Neural cell (in vitro differentiated cells): Measurements from ENCODE around the gene GOLGA2. TPM values are rescaled to one million over a fixed set of nuclear protein-coding genes. Genes with fewer than 3 reads are reported as not detected.

Source experiments
- H2AFZ ChIP-seq: fragments of 200-600, 300-800 bp; sonication (generic), shearing (Covaris generic); 2 replicates; pipeline ENCODE4 v1.6.0; 2014; ENCODE audit warnings: low read depth, mild to moderate bottlenecking, antibody characterized with exemption, low read length, moderate library complexity
- H3F3A ChIP-seq: fragments of 200-600 bp; shearing (Covaris generic); 2 replicates; pipeline ENCODE4 v1.6.1; 2016; ENCODE audit warnings: mild to moderate bottlenecking, moderate library complexity, mixed read lengths, antibody characterized with exemption, low read length; ENCODE audit not compliant: insufficient read depth, poor library complexity, severe bottlenecking
- H3K27ac ChIP-seq: fragments of 200-600, 300-800 bp; sonication (generic), shearing (Covaris generic); 2 replicates; pipeline ENCODE4 v1.5.1; 2014; ENCODE audit warnings: mild to moderate bottlenecking, low read length, moderate library complexity
- H3K27me3 ChIP-seq: fragments of 300-800, 200-600 bp; sonication (generic), shearing (Covaris generic); 2 replicates; pipeline ENCODE4 v1.6.0; 2014; ENCODE audit warnings: mild to moderate bottlenecking, low read depth, low read length, moderate library complexity; ENCODE audit not compliant: insufficient read depth
- H3K36me3 ChIP-seq: fragments of 300-800, 200-600 bp; sonication (generic), shearing (Covaris generic); 2 replicates; pipeline ENCODE4 v1.5.1; 2014; ENCODE audit warnings: mild to moderate bottlenecking, antibody characterized with exemption, low read length, moderate library complexity; ENCODE audit not compliant: insufficient read depth
- H3K4me2 ChIP-seq: fragments of 300-800, 200-600 bp; sonication (generic), shearing (Covaris generic); 2 replicates; pipeline ENCODE4 v1.6.0; 2014; ENCODE audit warnings: mild to moderate bottlenecking, low read length
- H3K4me3 ChIP-seq: fragments of 300-800, 200-600 bp; sonication (generic), shearing (Covaris generic); 2 replicates; pipeline ENCODE4 v1.5.1; 2014; ENCODE audit warnings: mild to moderate bottlenecking, low read length, moderate library complexity
- H3K79me2 ChIP-seq: fragments of 200-600 bp; shearing (Covaris generic); replicated peaks from 2 replicates; pipeline ENCODE4 v1.6.0; 2014; ENCODE audit warnings: mild to moderate bottlenecking, low read length, moderate library complexity; ENCODE audit not compliant: insufficient read depth
- H3K9ac ChIP-seq: fragments of 300-800, 200-600 bp; sonication (generic), shearing (Covaris generic); 2 replicates; pipeline ENCODE4 v1.6.1; 2016; ENCODE audit warnings: mild to moderate bottlenecking, low read length, mixed read lengths
- H3K9me2 ChIP-seq: fragments of 200-600 bp; shearing (Covaris generic); 2 replicates; pipeline ENCODE4 v1.6.1; 2016; ENCODE audit warnings: mild to moderate bottlenecking, low read length, mixed read lengths; ENCODE audit not compliant: insufficient read depth
- H3K9me3 ChIP-seq: fragments of 200-600, 300-800 bp; sonication (generic), shearing (Covaris generic); 2 replicates; pipeline ENCODE4 v1.6.1; 2016; ENCODE audit warnings: mild to moderate bottlenecking, mixed run types, low read length, moderate library complexity, mixed read lengths
- H4K20me1 ChIP-seq: fragments of 200-600 bp; shearing (Covaris generic); 2 replicates; pipeline ENCODE4 v1.6.1; 2016; ENCODE audit warnings: mild to moderate bottlenecking, mixed run types; ENCODE audit not compliant: insufficient read depth
- EP300 ChIP-seq: fragments of 450-650 bp; conservative IDR thresholded peaks from 2 replicates; pipeline ENCODE4 v1.6.1; 2014; ENCODE audit warnings: antibody characterized with exemption, mild to moderate bottlenecking, moderate library complexity; ENCODE audit not compliant: poor library complexity, severe bottlenecking
- EZH2 ChIP-seq: fragments of 200-600, 300-800 bp; shearing (Covaris generic), sonication (generic); IDR thresholded peaks from 2 replicates; pipeline ENCODE4 v1.6.1; 2014; ENCODE audit warnings: antibody characterized with exemption, low read length, borderline replicate concordance, mild to moderate bottlenecking; ENCODE audit not compliant: insufficient read depth, poor library complexity, severe bottlenecking
- MXI1 ChIP-seq: fragments of 450-650 bp; conservative IDR thresholded peaks from 2 replicates; pipeline ENCODE4 v1.6.1; 2014; ENCODE audit warnings: antibody characterized with exemption, mild to moderate bottlenecking; ENCODE audit not compliant: poor library complexity, severe bottlenecking
- POLR2AphosphoS5 ChIP-seq: IDR thresholded peaks from 2 replicates; pipeline ENCODE4 v1.6.1; 2012
- RAD21 ChIP-seq: fragments of 450-650 bp; conservative IDR thresholded peaks from 2 replicates; pipeline ENCODE4 v1.6.1; 2014; ENCODE audit warnings: antibody characterized with exemption, mild to moderate bottlenecking, moderate library complexity
- SMC3 ChIP-seq: fragments of 450-650 bp; conservative IDR thresholded peaks from 2 replicates; pipeline ENCODE4 v1.6.1; 2014; ENCODE audit warnings: antibody characterized with exemption, mild to moderate bottlenecking, moderate library complexity; ENCODE audit not compliant: poor library complexity
- TAF1 ChIP-seq: IDR thresholded peaks from 2 replicates; pipeline ENCODE4 v1.6.1; 2012; ENCODE audit warnings: low read depth
- polyA plus RNA-seq: library from polyadenylated mRNA; depleted of rRNA; stranded (reverse); fragments of >200 nt; gene quantifications from 2 replicates; pipeline ENCODE4 v1.2.3, GENCODE V29; 2014
- TF ChIP-seq, protein P1 (sequence below): fragments of 450-650 bp; IDR thresholded peaks from 2 replicates; pipeline ENCODE4 v1.5.1; 2014; ENCODE audit warnings: antibody characterized with exemption, mild to moderate bottlenecking, moderate library complexity; ENCODE audit not compliant: poor library complexity, severe bottlenecking
- TF ChIP-seq, protein P2 (sequence below): IDR thresholded peaks from 2 replicates; pipeline ENCODE4 v1.6.1; 2012; ENCODE audit warnings: borderline replicate concordance

GOLGA2 gene
- polyA plus RNA-seq, 1 donor from 2014 or later, result 46.3 TPM

DNA sequence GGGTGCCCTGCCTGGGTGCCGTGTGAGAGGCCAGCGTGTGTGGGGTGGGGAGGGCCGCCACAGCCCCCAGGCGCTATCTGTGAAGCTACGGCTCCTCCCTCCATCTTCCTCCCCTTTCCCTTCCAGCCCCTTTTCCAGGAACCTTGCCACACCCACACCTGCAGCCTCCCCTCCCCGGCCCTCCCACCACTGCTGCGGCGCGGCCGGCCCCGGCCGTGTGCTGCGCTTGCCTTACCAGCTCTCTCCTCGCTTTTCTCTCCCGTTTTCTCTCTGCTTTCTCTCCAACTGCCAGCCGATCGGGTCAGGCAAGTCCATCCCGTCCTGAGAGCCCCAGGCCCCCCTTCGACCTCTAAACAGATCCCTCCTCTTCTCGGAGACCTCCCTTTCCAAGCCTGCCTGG, 21.4 kb downstream of the GOLGA2 start:
- Histone ChIP-seq H4K20me1 (no peaks in the 10 kb centered on the region), H2AFZ (no peak overlapping the region), H3K9me2 (no peaks in the 10 kb centered on the region), H3K79me2 (no peaks in the 10 kb centered on the region), H3K9me3 (no peaks in the 10 kb centered on the region), H3K36me3 (no peaks in the 10 kb centered on the region), H3K27ac (no peak overlapping the region), H3K27me3 (no peaks in the 10 kb centered on the region), H3K9ac (no peak overlapping the region), H3F3A (no peaks in the 10 kb centered on the region), H3K4me2 (no peak overlapping the region), H3K4me3 (no peak overlapping the region)
- TF ChIP-seq TAF1 (no peak), POLR2AphosphoS5 (no peak)

DNA sequence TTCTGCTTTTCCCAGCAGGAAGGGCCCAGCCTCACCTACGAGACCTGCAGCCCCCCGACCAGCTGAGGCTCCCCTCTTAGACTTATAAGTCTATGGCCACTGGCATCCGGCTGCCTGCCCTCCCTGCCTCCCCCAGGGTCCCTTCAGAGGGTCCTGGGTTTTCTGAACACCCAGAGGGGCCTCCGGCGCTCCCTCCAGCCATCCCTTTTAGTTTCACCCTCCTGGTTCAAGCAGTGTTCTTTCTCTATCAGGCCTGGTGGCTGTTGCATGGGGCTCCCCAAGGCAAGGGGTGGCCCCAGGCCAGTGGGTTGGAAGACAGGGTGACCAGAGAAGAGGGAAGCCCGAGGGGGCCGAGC, 21.8 kb downstream of the GOLGA2 start:
- no peaks in the 10 kb centered on the region for H3K27me3 ChIP-seq
- H2AFZ ChIP-seq, result no peak overlapping the region
- no peak overlapping the region for H3K27ac ChIP-seq
- no peaks in the 10 kb centered on the region for H4K20me1 ChIP-seq
- no peak for TF ChIP-seq EZH2
- TF ChIP-seq RAD21, result no peak
- no peak for TF ChIP-seq SMC3
- no peaks in the 10 kb centered on the region for H3K36me3 ChIP-seq
- H3K79me2 ChIP-seq, result no peaks in the 10 kb centered on the region
- no peak overlapping the region for H3K4me2 ChIP-seq
- H3K9ac ChIP-seq, result no peak overlapping the region
- H3K4me3 ChIP-seq, result no peak overlapping the region
- no peaks in the 10 kb centered on the region for H3K9me3 ChIP-seq
- no peaks in the 10 kb centered on the region for H3F3A ChIP-seq
- H3K9me2 ChIP-seq, result no peaks in the 10 kb centered on the region

DNA sequence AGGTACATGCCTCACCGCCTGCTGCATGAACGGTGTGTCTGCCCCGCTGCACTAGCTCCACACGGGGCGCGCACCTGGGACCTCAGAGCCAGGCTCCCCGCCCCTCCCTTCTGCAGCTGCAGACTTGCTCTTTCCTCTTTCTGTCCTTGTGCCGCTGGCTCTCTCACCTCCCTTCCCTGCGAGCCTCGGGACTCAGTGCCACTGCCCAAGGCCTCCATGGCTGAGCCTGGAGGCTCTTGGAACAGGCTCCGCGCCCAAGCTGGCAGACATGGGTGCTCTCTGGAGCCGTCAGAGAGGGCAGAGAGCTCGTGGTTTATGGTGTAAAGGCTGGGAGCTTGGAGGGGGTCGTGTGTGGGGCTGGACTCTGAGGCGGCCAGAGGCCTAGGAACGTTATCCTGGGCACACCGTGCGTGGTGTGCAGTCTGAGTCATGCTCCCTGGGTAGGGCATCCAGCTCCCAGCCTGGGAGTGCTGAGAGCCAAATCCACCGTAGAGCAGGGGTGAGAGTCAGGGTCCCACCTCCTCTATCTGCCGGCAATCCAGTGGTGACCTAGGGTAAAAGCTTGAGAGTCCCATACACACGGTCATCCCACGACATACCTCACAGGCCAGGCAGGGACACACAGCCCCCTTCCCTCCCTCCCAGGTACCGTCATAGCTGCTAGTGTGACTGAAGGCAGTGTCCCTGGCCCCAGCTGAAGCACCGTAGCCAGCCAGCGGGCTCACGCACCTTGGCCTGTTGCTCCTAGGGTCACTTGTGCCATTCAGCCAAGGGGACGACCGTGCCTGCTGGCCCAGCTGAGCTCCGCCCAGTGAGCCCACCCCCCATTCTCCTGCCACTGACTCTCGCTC, 22.4 kb downstream of the GOLGA2 start:
- H3K27ac ChIP-seq, result no peak overlapping the region
- H3K36me3 ChIP-seq, result no peaks in the 10 kb centered on the region
- no peaks in the 10 kb centered on the region for H4K20me1 ChIP-seq
- no peak overlapping the region for H2AFZ ChIP-seq
- TF ChIP-seq TAF1 (no peak), SMC3 (no peak), POLR2AphosphoS5 (no peak), EZH2 (no peak), EP300 (no peak), RAD21 (no peak), MXI1 (no peak)
- TF ChIP-seq, protein P1, sequence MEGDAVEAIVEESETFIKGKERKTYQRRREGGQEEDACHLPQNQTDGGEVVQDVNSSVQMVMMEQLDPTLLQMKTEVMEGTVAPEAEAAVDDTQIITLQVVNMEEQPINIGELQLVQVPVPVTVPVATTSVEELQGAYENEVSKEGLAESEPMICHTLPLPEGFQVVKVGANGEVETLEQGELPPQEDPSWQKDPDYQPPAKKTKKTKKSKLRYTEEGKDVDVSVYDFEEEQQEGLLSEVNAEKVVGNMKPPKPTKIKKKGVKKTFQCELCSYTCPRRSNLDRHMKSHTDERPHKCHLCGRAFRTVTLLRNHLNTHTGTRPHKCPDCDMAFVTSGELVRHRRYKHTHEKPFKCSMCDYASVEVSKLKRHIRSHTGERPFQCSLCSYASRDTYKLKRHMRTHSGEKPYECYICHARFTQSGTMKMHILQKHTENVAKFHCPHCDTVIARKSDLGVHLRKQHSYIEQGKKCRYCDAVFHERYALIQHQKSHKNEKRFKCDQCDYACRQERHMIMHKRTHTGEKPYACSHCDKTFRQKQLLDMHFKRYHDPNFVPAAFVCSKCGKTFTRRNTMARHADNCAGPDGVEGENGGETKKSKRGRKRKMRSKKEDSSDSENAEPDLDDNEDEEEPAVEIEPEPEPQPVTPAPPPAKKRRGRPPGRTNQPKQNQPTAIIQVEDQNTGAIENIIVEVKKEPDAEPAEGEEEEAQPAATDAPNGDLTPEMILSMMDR, result no peak
- TF ChIP-seq, protein P2, sequence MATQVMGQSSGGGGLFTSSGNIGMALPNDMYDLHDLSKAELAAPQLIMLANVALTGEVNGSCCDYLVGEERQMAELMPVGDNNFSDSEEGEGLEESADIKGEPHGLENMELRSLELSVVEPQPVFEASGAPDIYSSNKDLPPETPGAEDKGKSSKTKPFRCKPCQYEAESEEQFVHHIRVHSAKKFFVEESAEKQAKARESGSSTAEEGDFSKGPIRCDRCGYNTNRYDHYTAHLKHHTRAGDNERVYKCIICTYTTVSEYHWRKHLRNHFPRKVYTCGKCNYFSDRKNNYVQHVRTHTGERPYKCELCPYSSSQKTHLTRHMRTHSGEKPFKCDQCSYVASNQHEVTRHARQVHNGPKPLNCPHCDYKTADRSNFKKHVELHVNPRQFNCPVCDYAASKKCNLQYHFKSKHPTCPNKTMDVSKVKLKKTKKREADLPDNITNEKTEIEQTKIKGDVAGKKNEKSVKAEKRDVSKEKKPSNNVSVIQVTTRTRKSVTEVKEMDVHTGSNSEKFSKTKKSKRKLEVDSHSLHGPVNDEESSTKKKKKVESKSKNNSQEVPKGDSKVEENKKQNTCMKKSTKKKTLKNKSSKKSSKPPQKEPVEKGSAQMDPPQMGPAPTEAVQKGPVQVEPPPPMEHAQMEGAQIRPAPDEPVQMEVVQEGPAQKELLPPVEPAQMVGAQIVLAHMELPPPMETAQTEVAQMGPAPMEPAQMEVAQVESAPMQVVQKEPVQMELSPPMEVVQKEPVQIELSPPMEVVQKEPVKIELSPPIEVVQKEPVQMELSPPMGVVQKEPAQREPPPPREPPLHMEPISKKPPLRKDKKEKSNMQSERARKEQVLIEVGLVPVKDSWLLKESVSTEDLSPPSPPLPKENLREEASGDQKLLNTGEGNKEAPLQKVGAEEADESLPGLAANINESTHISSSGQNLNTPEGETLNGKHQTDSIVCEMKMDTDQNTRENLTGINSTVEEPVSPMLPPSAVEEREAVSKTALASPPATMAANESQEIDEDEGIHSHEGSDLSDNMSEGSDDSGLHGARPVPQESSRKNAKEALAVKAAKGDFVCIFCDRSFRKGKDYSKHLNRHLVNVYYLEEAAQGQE, result no peak
- no peaks in the 10 kb centered on the region for H3K27me3 ChIP-seq
- no peak overlapping the region for H3K9ac ChIP-seq
- no peaks in the 10 kb centered on the region for H3K79me2 ChIP-seq
- no peaks in the 10 kb centered on the region for H3K9me3 ChIP-seq
- no peak overlapping the region for H3K4me3 ChIP-seq
- H3K4me2 ChIP-seq, result no peak overlapping the region
- no peaks in the 10 kb centered on the region for H3F3A ChIP-seq
- no peaks in the 10 kb centered on the region for H3K9me2 ChIP-seq
